RPMI7951 (cell line): ENCODE data around the gene YIPF7. TPM values are rescaled to one million over a fixed set of nuclear protein-coding genes. Genes with fewer than 3 reads are reported as not detected.
A peak's percentile ranks its signal among the peaks of the same experiment; 100 is the strongest.

Experiments used
- DNase-seq: peaks from one replicate; pipeline ENCODE4 v3.0.0-alpha.2; 2012; ENCODE audit warnings: low read depth
- total RNA-seq: library from RNA; depleted of rRNA; stranded (reverse); fragments of >200 nt; shearing (Covaris generic); gene quantifications from 2 replicates; pipeline ENCODE4 v1.2.3, GENCODE V29; 2014; rRNA removed

YIPF7 gene
- not detected in 2 replicates for total RNA-seq

GRCh38 chr4:44651425-44651824, at the start of gene YIPF7:
Gene YIPF7, minus strand, starts transcription at chr4:44651625. Its CDS starts 1,525 bp downstream, at chr4:44650100.
- DNase-seq, result no peak

DNA sequence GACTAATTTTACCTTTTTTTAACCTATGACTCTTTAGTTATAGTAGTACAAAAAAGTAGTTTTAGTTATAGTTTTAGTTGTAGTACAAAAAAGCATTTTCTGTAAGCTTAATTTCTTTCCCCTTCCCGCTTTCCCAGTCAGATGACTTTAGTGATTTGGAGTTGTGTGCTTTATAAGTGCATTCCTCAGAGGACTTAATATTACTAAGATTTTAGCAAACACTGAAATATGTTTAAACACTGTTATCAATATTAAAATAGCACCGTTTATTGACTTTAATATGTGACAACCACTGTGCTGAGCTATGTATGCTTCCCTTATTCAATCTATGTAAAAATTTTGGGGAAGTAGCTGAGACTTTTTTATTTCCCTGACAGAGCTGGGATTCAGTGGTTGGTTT, 49.6 kb upstream of the YIPF7 start:
- DNase-seq, result no peak

GRCh38 chr4:44700427-44700826, 49.0 kb upstream of the YIPF7 start:
- DNase-seq, result no peak

- DNase-seq, result no peak
Measured at GRCh38 chr4:44684648-44685047, 33.2 kb upstream of the YIPF7 start.

DNA sequence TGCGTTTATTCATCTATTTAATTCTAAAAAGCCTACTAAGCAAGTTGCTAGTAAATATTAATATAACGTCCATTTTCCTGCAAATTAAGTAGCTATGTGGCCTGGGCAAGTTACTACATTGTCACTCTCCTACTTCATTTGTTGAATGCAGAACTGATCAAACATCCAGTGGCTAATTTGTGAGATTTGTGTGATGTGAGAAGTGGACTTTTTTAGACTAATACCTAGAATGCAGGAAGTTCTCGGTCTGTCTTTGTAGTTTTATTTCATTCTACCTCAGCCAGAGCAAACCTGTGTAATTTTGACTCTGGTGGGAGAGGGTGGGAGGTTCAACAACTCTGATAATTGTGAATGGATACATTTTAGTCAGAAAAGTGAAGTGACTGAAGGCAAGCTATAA, 27.6 kb upstream of the YIPF7 start:
- DNase-seq, result no peak

DNA sequence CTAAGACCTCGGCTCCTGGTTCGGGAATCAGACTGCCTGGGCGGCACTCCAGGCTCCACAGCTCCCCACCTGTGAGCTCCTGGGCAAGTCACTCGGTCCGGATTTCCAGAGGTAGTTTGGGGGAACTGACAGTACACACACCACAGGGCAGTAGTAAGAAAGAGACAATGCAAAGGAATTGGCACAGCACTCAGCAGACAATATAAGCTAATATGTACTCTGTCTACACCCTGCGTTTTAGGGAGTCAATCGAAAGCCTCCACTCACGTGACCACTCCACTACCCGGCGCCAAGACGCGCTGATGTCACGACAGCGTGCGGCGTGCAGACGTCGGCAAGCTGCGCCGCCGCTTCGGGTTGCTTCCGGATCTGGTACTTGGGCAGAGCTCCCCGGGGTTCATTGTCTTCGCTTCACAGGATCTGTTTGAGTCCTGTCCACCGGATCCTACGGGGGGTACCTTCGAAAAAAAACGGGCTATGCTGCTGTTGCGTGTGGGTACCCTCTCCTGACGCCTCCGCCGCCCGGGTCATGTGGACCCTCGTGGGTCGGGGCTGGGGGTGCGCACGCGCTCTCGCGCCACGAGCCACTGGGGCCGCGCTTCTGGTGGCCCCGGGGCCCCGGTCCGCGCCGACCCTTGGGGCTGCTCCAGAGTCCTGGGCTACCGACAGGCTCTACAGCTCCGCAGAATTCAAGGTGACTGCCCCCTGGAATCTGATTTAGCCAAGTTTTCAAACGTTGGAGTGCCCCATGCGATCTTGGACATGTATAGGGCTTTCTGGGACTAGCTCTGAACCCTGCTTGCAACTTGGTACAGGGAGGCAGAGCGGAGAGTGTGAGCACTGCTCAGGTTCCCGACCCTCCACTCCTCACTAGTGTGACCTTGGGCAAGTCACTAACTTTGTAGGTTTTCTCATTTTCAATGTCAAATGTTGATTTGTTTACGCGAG, 26.9 kb upstream of the YIPF7 start, which contains the start of gene GUF1:
Gene GUF1 (plus strand): TSS at position 327 of the 948 bp plus-strand sequence. CDS start 203 bp downstream, at position 530.
- DNase-seq, result peak; percentile 83

DNA sequence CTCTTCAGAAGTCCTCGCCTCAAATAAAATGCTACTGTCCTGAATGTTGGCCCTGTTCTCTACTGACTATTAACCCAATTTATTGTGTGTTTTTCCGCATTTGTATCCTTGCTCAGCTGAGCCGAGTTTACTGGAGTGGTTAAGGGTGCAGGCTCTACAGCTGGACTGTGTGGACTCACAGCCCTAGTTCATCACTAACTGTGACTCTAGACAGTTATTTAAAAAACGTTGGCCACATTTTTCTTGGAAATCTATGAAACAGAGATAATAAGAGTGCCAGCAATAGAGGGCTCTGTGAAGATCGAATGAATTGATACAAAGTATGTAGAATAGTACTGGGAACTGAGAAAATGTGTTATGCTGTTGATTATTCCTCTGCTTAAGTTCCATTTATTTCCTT, 23.9 kb upstream of the YIPF7 start:
- no peak for DNase-seq

GRCh38 chr4:44674471-44674870, 23.0 kb upstream of the YIPF7 start:
- DNase-seq, result no peak

GRCh38 chr4:44671636-44672035, 20.2 kb upstream of the YIPF7 start:
- DNase-seq, result no peak

DNA sequence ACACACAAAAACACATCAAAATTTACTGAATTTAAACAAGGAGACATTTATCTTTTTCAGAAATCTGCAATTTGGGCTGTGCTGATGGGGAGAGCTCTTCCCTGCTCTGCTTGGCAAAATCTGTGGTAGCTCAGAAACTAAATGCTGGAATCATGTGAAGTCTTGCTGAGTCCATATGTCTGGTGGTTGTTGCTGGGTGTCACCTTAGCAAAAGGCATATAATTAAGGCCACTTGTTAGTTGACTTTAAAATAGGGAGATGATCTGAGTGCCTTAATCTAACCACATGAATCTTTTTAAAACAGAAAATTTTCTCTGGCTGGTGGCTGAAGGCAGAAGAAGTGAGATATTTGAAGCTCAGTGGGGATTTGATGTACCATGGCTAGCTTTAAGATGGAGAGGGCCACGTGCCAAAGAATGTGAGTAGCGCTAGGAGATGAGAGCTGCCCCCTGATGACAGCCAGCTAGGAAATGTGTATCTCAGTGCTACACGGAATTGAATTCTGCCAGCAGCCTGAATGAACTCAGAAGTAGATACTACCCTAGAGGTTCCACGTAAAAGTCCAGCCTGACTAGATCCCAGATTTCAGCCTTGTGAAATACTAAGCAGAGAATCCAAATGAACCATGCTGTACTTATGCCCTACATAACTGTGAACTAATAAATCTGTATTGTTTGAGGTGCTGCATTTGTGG, 19.2 kb upstream of the YIPF7 start:
- no peak for DNase-seq

- DNase-seq, result no peak
Measured at GRCh38 chr4:44668526-44668925, 17.1 kb upstream of the YIPF7 start.

GRCh38 chr4:44663539-44664263, 12.3 kb upstream of the YIPF7 start:
- DNase-seq, result no peak

GRCh38 chr4:44662623-44663005, 11.2 kb upstream of the YIPF7 start:
- no peak for DNase-seq

GRCh38 chr4:44661940-44662622, 10.7 kb upstream of the YIPF7 start:
- DNase-seq, result no peak

GRCh38 chr4:44660396-44660795, 9.0 kb upstream of the YIPF7 start:
- DNase-seq, result peak; percentile 2

- no peak for DNase-seq
Measured at GRCh38 chr4:44652002-44652401, 577 bp upstream of the YIPF7 start.

DNA sequence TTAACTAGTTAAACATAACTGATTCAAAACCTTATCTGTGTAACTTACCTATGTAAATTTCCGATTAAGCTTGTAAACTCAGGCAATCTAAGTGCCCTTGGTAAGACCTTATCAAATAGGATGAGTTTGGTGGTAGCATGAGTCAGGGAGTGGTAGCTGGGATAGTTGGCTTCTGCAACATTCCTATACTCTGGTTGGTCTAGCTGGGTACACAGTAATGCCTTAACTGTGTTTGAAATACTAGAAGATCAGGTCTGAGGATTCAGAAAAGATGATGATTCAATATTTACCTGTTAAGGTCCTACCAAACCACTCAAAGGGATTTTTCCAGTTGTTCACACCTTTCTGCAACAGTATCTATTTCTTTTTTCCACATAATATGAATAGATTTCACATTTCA, 5.3 kb downstream of the YIPF7 start:
- DNase-seq, result no peak

GRCh38 chr4:44638091-44638490, 13.3 kb downstream of the YIPF7 start:
- DNase-seq, result no peak

DNA sequence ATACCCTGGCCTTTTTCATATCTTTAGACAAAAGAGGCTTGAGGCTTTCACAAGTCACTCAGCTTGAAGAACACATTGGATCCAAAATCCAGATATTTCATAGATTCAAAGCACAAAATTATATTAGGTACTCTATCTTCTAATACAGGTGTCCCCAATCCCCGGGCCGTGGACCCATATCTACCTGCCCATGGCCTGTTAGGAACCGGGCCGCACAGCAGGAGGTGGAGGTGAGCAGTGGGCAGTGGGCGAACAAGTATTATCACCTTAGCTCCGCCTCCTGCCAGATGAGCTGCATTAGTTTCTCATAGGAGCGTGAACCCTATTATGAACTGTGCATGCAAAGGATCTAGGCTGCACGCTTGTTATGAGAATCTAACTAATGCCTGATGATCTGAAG, 18.7 kb downstream of the YIPF7 start:
- DNase-seq, result no peak

- no peak for DNase-seq
Measured at GRCh38 chr4:44632089-44632488, 19.3 kb downstream of the YIPF7 start.

- DNase-seq, result peak; percentile 45
Measured at GRCh38 chr4:44629280-44629866, 22.1 kb downstream of the YIPF7 start.
